PC-9 (cell line): ENCODE data around the gene PFKFB4. TPM values are rescaled to one million over a fixed set of nuclear protein-coding genes. Genes with fewer than 3 reads are reported as not detected.
"Not testable (repeated sequence)": the region's sequence is repeated elsewhere in the genome, so short reads cannot be mapped to it uniquely, and the experiment has no call there.

Experiments used
- BruUV-seq: library from RNA; stranded (reverse); fragments of 400-500 nt; replicated peaks from 2 replicates; lab custom pipeline; 2021; lab: Mats Ljungman, UMichigan
- CTCF ChIA-PET: fragments of 300-600 bp; sonication (Branson Sonifier 250); formaldehyde crosslinking; loops from one replicate; lab custom pipeline; 2022; ENCODE audit warnings: antibody characterized with exemption; lab: Charles Lee
- POLR2A ChIA-PET: fragments of 300-600 bp; sonication (Branson Sonifier 250); formaldehyde crosslinking; loops from one replicate; lab custom pipeline; 2022; ENCODE audit warnings: antibody characterized with exemption; ENCODE audit not compliant: unreplicated experiment; lab: Charles Lee
- DNase-seq, 2 experiments: peaks; one replicate each; pipeline versions ENCODE4 v3.0.0 to v3.0.0-alpha.2; 2015 to 2022; ENCODE audit warnings: mixed read lengths in 1 of 2
- H2AFZ ChIP-seq: fragments of 200-600 bp; sonication (generic); 2 replicates; pipeline ENCODE4 v1.8.1; 2017; ENCODE audit warnings: antibody characterized with exemption
- H3F3A ChIP-seq: fragments of 200-600 bp; sonication (generic); 2 replicates; pipeline ENCODE4 v1.8.1; 2017; ENCODE audit warnings: antibody characterized with exemption, mild to moderate bottlenecking, low read depth; ENCODE audit not compliant: insufficient read depth
- H3K27ac ChIP-seq: fragments of 200-600 bp; sonication (generic); 2 replicates; pipeline ENCODE4 v1.6.1; 2016; ENCODE audit warnings: mixed run types
- H3K27me3 ChIP-seq: fragments of 200-600 bp; sonication (generic); 2 replicates; pipeline ENCODE4 v1.6.1; 2016; ENCODE audit warnings: low read depth, mixed run types; ENCODE audit not compliant: insufficient read depth
- H3K36me3 ChIP-seq: fragments of 200-600 bp; sonication (generic); 2 replicates; pipeline ENCODE4 v1.6.1; 2016; ENCODE audit warnings: low read depth, mixed run types
- H3K4me1 ChIP-seq: fragments of 200-600 bp; sonication (generic); replicated peaks from 2 replicates; pipeline ENCODE4 v1.6.1; 2016; ENCODE audit warnings: mixed run types; ENCODE audit not compliant: insufficient read depth
- H3K4me2 ChIP-seq: fragments of 200-600 bp; sonication (generic); 2 replicates; pipeline ENCODE4 v1.6.1; 2017; ENCODE audit warnings: mixed run types
- H3K4me3 ChIP-seq: fragments of 200-600 bp; sonication (generic); 2 replicates; pipeline ENCODE4 v1.6.1; 2016; ENCODE audit warnings: mixed run types
- H3K79me2 ChIP-seq: fragments of 200-600 bp; sonication (generic); 2 replicates; pipeline ENCODE4 v1.6.1; 2017; ENCODE audit warnings: low read depth, mixed run types
- H3K9me2 ChIP-seq: fragments of 200-600 bp; sonication (generic); 2 replicates; pipeline ENCODE4 v1.8.1; 2017; ENCODE audit warnings: mild to moderate bottlenecking; ENCODE audit not compliant: insufficient read depth
- H3K9me3 ChIP-seq: fragments of 200-600 bp; sonication (generic); 2 replicates; pipeline ENCODE4 v1.8.1; 2016; ENCODE audit warnings: low read depth; ENCODE audit not compliant: insufficient read depth
- H4K20me1 ChIP-seq: fragments of 200-600 bp; sonication (generic); 2 replicates; pipeline ENCODE4 v1.8.1; 2017; ENCODE audit not compliant: insufficient read depth
- EZH2 ChIP-seq: fragments of 200-600 bp; sonication (generic); IDR thresholded peaks from 2 replicates; pipeline ENCODE4 v1.8.0; 2017; ENCODE audit warnings: antibody characterized with exemption, low read depth
- intact Hi-C: fragments of 100-400 bp; cut with micrococcal nuclease; formaldehyde crosslinking; loops from one replicate; pipeline ENCODE4 v1.10.0; 2022; ENCODE audit not compliant: unreplicated experiment
- total RNA-seq: library from RNA; stranded (reverse); gene quantifications from 2 replicates; pipeline ENCODE4 v1.2.3, GENCODE V29; 2021
- TF ChIP-seq, protein P1 (sequence below): fragments of 200-600 bp; sonication (generic); conservative IDR thresholded peaks from 2 replicates; pipeline ENCODE4 v1.6.1; 2017; ENCODE audit warnings: mixed run types, antibody characterized with exemption, mild to moderate bottlenecking, moderate library complexity

Gene PFKFB4
- total RNA-seq, 1 experiment from 2014 or later = 13.3 TPM

DNA sequence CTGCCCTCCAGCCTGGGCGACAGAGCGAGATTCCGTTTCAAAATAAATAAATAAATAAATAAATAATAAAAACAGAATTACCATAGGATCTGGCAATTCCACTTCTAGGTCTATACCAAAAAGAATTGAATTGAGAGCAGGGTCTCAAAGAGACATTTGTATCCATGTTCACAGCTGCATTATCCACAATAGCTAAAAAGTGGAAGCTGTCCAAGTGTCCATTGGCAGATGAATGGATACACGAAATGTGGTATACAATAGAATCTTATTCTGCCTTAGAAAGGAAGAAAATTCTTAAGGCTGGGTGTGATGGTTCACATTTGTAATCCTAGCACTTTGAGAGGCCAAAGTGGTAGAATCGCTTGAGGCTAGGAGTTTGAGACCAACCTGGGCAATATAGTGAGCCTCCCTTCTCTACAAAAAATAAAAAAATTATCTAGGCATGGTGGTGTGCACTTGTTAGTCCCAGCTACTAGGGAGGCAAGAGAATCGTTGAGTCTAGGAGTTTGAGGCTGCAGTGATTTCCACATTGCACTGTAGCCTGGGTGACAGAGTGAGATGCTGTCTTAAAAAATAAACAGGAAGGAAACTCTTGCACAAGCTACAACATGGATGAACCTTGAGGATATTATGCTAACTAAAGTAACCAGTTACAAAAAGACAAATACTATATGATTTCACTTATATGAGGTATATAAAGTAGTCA lies 24.2 kb downstream of the PFKFB4 start:
- Histone ChIP-seq H3K36me3 (no peaks in the 10 kb centered on the region), H3K79me2 (no peaks in the 10 kb centered on the region), H3K9me2 (no peaks in the 10 kb centered on the region), H3K9me3 (no peaks in the 10 kb centered on the region), H4K20me1 (no peaks in the 10 kb centered on the region), H3K27me3 (no peaks in the 10 kb centered on the region), H3K4me1 (no peaks in the 10 kb centered on the region), H3K4me2 (no peak overlapping the region), H3F3A (0 out of 2 replicates have a peak, but pooled peaks cover 2% of the 10 kb centered on the region), H3K4me3 (no peak overlapping the region), H3K27ac (no peak overlapping the region), H2AFZ (no peak overlapping the region)
- POLR2A ChIA-PET = no interaction called here
- no peak for TF ChIP-seq EZH2
- TF ChIP-seq, protein P1, sequence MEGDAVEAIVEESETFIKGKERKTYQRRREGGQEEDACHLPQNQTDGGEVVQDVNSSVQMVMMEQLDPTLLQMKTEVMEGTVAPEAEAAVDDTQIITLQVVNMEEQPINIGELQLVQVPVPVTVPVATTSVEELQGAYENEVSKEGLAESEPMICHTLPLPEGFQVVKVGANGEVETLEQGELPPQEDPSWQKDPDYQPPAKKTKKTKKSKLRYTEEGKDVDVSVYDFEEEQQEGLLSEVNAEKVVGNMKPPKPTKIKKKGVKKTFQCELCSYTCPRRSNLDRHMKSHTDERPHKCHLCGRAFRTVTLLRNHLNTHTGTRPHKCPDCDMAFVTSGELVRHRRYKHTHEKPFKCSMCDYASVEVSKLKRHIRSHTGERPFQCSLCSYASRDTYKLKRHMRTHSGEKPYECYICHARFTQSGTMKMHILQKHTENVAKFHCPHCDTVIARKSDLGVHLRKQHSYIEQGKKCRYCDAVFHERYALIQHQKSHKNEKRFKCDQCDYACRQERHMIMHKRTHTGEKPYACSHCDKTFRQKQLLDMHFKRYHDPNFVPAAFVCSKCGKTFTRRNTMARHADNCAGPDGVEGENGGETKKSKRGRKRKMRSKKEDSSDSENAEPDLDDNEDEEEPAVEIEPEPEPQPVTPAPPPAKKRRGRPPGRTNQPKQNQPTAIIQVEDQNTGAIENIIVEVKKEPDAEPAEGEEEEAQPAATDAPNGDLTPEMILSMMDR = no peak
- intact Hi-C loops = no loop called here
- no peak for DNase-seq
- BruUV-seq = no TSS peak
- CTCF ChIA-PET = no interaction called here

DNA sequence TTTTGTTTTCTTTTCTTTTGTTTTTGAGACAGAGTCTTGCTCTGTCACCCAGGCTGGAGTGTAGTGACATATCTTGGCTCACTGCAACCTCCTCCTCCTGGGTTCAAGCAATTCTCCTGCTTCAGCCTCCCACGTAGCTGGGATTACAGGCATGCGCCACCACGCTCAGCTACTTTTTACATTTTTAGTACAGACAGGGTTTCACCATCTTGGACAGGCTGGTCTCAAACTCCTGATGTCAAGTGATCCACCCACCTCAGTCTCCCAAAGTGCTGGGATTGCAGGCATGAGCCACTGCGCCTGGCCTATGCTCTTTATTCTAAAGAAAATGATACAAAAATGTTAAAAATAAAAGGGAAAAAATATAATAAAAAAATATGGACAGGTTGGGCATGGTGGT lies 25.9 kb downstream of the PFKFB4 start:
- H4K20me1 ChIP-seq, intact Hi-C loops, H2AFZ ChIP-seq, H3K9me2 ChIP-seq, H3K4me1 ChIP-seq, H3K4me3 ChIP-seq, BruUV-seq, H3K27ac ChIP-seq, DNase-seq, H3K79me2 ChIP-seq, H3K36me3 ChIP-seq, H3F3A ChIP-seq, H3K27me3 ChIP-seq, H3K4me2 ChIP-seq, H3K9me3 ChIP-seq: not testable (repeated sequence)
- CTCF ChIA-PET = interaction anchor here (0.7 kb wide), 1 partner anchor 804 kb away, joined by 7 read pairs; no protein-coding TSS in a partner anchor
- POLR2A ChIA-PET = interaction anchor here (0.6 kb wide), 2 partner anchors 26 to 61 kb away, joined by 4 read pairs; partner anchors contain the start of gene PFKFB4

DNA sequence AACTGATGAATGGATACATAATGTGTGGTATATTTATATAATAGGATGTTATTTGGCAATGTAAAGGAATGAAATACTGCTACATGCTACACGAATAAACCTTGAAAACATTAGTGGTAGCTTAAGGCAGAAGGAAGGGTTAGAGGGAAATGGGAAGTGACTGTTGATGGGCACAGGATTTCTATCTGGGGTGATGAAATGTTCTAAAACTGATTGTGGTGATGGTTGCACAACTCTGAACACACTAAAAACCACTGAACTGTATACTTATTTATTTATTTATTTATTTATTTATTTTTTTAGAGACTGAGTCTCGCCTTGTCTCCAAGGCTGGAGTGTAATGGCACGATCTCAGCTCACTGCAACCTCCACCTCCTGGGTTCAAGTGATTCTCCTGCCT lies 27.8 kb downstream of the PFKFB4 start:
- no peaks in the 10 kb centered on the region for H3K79me2 ChIP-seq
- ChIA-PET CTCF (no interaction called here), POLR2A (no interaction called here)
- H3F3A ChIP-seq = 0 out of 2 replicates have a peak, but pooled peaks cover 2% of the 10 kb centered on the region
- H3K27ac ChIP-seq = no peak overlapping the region
- H3K27me3 ChIP-seq = no peaks in the 10 kb centered on the region
- TF ChIP-seq, protein P1 = no peak
- no peak for TF ChIP-seq EZH2
- H3K9me3 ChIP-seq = no peaks in the 10 kb centered on the region
- no peaks in the 10 kb centered on the region for H4K20me1 ChIP-seq
- intact Hi-C loops = no loop called here
- H3K4me2 ChIP-seq = no peak overlapping the region
- H3K36me3 ChIP-seq = no peaks in the 10 kb centered on the region
- no TSS peak for BruUV-seq
- H3K4me1 ChIP-seq = no peaks in the 10 kb centered on the region
- H3K4me3 ChIP-seq = no peak overlapping the region
- DNase-seq = no peak
- H2AFZ ChIP-seq = no peak overlapping the region
- H3K9me2 ChIP-seq = no peaks in the 10 kb centered on the region
